Fibroblast of upper back skin (primary cell): Measurements from ENCODE around the gene MYO1A.

Experiments
- DNase-seq: peaks from one replicate; pipeline ENCODE4 v3.0.0-alpha.2; 2013

MYO1A gene

DNA sequence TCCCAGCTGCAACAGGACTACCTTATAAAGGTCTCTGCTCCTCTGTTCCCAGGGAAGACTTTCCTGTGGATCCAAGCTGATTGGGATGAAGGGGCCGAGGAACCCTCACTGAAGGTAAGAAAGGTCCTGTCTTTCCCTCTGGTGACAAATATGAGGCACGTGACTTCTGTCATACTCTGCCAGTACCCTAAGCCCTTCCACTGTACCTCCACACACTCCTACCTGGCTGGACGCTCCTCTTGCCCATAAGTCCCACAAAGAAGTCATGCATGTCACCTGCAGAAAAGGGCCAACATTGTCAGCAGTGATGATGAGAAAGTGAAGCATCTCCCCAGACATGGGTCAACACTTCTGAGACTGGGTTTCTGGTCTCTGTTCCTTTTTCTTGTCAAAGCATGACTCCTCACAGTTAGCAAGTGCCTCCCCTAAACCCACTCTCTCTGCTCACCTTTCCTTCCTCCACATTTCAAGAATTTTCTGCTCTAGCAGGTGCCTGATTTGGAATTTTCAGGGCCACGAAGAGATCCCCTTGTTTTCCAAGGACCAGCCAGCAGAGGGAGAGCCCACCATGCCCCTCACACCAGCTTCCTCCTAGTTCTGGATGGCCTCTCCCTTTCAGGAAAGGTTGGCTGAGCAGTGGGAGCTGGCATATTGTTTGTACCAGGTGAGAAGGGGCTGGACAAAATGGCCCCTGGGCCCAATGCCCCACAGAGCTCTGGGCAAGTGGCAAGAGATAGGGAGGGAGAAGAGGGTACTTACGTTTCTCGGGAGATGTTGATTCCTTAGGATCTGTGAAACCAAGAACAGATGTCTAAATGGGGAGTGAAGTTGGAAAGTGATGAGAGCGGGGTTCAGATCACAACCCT is 37.1 kb downstream of the MYO1A start:
- DNase-seq = no peak

DNA sequence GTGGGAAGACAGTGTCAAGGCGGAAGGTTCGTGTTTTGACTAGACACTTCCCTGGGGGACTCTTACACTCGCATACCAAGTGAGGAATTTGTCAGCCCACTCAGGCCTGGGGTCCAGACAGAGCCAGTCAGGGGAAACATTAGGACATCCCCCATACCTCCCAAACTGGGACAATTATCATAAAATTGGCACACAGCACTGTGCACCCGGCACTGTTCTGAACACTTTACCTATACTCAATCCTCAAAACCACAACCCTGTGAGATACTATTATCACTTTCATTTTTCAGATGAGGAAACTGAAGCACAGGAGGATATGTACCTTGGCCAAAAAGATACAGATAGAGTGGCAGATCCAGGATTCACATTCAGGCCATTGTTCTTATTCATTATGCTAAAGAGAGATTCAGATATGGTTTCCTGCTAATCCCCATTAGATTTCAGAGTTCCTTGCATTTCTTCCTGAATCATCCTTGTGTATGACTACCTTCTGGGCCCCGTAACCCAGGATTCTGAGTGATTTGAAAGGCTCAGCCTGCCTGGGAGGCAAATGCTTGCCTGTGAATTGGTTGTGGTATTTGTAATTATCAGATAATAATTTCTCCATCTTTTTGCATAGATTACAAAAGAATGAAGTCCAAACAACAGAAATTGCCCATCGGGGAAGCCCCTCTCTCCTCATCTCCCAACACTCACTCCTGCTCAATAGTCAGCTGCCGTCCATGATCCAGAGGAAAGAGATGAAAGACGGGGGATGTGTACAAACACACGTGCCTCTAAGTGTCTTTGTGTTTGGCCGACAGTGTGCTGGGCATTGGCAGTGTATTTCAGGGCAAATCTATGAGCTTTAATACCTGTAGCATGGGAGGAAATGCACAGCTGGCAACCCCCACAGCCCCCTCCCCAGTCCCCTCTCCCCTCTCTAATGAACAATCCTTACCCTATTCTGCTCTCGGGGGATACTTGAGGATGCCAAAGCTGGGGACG is 38.2 kb downstream of the MYO1A start:
- no peak for DNase-seq

DNA sequence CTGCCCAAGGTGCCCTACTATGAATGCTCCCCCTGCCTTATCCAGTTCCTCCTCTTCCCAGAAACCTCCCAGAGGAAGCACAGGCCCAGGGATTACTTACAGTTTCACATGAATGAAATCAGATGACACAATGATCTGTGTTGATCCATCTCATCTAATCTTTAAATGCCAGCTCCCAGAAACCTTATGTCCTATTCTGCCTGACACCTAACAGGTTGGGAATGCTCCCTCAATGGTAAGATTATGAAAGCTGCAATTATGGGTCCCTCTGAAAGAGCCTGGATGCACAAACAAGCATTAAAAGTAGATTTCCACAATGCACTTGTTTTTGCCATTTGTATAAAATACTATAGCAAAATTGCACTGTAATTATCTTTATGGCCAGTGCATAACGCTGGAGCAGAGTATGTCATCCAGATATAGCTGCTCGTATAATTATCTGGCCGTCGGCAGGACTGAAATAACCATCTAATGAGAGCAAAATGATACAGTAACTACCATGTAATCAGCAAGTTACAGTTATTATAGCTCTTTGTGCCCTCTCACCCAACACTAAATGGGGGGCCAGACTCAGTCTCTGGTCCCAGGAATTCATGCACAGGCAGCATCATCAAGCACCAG is 39.2 kb downstream of the MYO1A start:
- no peak for DNase-seq

DNA sequence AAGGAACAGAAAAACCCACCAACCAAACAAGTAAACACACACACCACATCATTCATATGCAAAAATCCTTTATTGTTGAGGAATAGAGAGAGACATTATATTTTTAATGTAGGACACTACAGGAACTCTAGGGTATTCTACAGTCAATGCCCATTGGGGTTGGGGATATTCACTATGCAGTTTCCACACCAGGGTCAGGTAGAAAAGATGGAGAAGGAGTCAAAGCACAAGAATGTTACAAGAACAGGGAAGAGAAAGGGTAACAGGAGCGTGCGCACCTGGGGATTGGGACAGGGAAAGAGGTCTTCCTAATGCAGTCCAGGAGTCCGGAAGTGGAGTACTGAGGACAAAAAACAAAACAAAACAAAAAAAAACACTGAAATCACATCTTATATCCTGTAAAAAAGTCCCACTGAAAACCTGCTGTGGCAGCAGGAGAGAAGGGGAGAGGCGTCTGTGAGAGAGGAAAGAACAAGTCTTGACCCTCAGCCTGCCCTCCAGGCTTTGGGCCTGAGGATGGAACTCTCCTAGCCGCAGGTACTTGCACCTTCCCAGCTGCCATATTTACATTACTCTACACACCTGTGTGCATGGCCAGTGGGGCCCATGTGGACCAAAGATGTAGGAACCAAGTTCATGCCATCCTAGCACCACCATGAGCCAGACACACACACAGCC is 39.8 kb downstream of the MYO1A start:
- no peak for DNase-seq

DNA sequence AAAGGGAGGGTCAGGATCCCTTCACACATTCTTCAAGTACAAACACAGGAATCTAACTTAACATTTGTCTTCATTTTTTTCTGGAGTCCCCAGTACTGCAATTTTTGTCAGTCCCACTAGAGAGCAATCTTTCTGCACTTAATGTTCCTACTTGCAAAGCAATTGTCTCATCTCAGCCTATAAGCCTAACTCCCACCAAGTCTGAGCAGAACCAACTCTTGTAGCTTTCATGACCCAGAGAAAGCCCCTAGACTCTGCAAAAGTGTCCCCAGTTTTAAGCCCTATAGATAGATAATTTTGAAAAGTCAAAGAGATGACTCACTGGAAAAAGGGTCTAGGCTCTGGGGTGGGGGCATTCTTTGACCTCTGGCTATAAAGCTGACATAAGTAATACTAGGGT is 41.8 kb downstream of the MYO1A start:
- DNase-seq = peak; percentile 69

DNA sequence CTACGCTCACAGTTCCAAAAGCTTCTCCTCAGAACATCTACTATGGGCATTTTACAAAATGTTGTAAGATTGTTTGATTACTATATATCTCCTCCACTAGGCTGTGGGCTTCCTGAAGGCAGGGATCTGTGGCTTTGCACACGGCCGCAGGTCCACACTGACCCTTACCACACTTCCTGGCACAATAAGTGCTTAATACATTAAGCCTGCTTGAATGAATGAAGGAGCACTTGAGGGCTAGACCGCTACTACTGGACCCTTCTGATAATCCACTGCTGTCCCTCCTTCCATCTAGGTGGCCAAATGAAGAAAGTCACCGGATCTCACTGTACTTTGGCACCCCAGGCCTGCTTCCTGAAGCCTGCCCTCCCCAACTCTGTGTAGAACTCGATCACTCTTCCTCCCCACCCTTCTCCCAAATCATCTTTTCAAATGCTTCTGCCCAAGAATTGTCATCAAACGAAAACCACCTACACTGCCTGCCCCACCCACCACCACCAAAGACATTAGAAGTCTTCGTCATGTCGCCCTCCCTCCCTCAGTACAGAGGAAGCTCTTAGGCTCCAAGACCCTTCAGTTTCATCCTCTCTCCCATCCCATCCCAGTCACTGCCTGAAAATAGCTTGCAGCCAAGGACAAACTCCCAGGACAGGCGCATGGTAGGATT is 43.0 kb downstream of the MYO1A start:
- DNase-seq = no peak

DNA sequence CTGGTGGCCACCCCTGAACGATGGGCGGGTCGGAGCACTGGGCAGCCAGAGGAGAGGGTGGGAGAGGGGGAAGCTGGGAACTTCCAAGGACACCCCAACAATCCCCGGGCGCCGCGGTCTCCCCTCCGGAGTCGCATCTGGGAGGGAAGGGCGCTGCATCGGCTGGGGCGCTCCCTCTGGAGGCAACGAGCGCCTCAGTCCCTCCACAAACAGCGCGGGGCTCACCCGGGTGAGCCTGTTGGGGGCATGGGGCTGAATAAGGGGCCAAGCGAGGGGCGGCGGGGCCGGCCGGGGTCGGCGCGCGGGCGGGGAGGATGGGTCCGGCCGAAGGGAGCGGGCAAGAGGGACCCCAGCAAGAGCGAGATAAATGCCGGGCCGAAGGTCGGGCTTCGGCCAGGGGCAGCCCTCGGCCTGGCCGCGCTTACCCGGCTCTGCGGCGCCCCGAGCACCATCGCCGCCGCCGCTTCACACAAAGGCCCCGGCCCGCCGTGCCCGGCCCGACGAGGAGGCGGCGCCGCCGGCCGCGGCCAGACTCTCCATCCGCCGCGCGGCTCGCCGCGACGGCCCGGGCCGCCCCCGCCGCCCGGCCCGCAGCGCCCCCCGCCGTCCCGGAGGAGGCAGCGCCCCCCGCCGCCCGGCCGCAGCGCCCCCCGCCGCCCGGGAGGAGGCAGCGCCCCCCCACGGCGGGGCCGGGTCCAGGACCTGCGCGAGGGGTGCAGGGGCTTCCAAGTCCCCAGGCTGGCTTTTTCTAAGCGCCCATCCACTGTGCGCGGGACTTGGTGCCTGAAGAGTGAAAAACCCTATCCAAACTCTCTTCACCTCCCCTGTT is 43.7 kb downstream of the MYO1A start, which contains the start of gene ZBTB39:
Gene ZBTB39, minus strand, starts transcription at position 567 of the 829 bp plus-strand sequence. CDS start 1,629 bp downstream, outside the sequence.
- peak; percentile 54 for DNase-seq

DNA sequence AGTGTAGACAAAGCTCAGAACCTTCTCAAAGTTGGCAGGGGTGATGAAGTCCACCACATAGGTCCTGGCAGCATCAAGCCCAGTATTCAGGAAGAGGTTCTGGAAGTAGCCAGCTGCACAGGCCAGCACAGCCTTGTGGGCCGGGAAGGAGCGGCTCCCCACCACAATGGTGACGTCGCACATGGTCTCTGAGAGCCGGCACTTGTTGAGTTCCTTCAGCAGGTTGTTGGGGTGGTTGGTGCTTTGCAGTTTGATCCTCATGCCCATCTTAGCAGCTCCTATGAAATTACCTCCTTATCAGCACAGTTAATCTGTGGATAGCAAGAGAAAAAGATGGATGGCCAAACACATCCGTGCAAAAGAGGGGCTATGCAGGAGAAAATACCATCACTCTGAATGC is 45.3 kb downstream of the MYO1A start:
- DNase-seq = no peak

DNA sequence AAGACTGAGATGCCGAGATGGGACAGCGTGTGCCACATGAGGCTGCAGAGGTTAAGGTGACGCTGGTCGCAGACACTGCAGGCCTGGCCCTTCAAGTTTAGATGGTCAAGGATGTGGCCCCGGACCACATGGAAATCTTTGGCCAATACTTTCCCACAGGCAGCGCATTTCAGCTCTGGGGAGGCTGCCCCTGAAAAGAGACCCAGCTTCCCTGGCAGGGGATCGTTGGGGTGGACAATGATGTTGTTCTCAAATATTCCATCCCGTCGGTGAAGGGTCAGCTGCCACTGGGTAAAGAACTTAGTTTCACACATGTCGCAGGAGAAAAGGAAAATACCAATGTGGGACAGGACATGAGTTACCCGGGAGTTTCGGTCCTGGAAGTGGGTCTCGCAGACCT is 46.5 kb downstream of the MYO1A start:
- no peak for DNase-seq

DNA sequence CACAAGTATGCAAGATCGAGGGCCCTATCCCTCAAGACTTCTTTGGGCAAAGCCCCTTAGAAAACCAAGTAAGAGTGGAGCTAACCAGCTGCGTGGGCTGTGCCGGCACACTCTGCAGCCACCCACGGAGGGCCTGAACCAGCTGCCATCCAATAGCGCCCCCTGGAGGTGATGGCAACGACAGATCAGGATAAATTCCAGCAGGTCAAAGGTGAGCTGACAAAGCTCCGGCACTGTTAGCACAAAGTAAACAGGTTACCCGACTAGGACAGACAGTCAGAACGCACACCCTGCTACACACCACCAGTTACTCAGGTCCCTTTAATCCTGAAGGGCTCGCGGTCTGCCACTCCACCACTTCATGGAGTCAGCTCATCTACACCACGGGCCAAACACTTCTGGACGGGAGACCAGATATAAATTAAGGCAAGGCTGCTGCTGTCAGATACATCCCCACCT is 48.5 kb downstream of the MYO1A start:
- peak; percentile 47 for DNase-seq

DNA sequence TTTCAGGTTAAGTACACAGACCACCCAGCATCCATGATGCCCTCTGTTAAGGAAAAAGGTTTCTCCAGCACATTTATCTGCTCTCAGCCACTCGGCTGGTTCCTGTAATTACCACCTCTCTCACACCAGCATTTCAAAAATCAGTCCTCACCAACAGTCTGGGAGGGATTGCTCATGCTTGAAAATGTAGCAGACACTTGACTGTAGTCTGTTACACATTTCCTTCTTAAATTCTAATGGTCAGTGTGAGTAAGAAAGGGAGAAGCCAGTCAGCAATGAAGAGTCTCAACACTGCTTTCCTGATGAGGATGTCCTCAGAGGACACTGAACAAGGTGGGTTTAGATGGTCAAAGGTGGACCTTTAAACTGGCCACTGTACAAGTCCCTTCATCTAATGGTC is 49.5 kb downstream of the MYO1A start:
- DNase-seq = no peak

DNA sequence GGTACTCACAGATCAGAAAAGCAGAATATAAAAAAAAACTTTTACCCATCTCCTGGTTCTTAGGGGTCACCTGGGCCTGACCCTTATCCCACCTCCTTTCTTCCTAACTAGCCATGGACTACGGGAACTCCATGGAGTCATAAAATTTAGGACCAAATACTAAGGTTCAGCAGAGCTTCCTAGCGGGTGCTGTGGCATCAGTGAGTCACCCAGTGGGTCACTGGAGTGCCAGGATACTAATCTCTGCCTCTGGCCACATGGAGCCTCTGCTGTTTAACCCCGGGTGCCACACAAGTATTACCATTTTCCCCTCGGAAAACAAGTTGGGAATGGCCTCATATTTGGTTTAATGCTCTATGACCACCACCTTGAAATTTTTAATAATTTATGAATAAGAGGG is 50.5 kb downstream of the MYO1A start:
- no peak for DNase-seq

DNA sequence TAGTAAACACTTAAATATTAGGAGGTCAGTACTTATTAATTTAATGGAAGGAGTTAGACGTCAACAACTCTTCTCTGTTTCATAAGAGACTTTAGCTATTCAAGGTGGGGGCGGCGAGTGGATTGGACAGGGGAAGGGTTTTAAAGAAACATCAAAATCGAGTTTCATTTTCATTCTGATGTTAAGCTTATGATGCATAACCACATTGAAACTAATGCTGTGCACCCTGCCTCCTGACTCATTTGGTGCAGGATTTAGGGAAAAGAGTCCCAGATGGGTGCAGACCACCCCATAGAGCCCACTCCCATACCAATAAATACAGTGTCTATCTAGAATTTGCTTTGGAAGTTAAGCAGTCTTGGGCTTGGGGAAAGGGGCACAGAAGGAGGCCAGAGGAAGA is 50.9 kb downstream of the MYO1A start:
- DNase-seq = no peak

DNA sequence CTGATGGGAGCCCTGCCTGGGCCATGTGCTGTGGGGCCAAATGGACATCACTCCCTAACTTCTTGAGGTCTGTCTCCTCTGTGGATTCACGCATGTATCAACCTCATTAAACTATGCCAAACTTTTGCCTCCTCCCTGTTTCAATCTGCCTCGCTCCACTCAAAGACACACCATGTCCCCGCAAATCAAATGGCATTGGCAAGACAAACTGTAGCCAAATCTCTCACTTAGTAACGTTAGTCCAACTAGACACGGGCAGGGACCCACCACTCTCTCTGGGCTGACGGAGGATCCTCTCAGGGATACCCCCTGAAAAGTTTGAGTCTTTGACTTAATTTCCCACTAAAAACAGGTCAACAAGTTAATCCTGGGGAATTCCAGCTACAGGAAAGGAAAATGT is 51.6 kb downstream of the MYO1A start:
- DNase-seq = no peak

DNA sequence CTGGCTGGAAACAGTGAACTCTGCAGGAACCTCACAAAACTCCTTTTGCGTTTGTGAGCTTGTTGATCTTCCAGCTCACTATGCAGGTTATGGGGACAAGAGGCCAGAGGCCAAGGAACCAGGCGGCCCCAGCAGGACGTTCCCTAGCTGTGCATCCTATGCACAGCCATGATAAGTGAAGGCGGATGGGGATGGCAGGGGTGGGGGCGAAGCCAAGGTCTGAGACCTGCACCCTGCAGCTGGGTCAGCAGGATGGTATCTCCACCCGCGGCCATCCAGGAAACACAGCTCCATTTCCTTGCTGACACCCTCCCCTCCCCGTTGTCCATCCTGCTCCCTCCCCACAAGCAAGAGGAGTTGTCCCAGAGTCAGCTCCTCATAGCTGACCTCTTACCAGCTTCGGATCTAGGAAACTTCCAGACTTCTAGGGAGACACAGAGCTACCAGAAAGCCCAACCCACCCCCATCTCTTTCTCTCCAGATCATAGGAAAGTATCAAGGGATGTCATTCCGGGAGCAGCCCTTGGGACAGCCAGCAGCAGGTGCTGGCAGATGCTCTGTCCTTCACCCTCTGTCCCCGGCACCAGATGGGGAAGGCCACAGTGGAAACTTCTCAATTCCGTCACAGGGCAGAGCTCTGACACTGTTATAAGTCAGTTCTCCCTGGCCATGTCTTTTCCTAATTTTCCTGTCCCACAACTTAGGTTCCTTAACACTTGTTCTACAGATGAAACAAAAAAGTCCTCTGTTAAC is 53.0 kb downstream of the MYO1A start:
- no peak for DNase-seq

DNA sequence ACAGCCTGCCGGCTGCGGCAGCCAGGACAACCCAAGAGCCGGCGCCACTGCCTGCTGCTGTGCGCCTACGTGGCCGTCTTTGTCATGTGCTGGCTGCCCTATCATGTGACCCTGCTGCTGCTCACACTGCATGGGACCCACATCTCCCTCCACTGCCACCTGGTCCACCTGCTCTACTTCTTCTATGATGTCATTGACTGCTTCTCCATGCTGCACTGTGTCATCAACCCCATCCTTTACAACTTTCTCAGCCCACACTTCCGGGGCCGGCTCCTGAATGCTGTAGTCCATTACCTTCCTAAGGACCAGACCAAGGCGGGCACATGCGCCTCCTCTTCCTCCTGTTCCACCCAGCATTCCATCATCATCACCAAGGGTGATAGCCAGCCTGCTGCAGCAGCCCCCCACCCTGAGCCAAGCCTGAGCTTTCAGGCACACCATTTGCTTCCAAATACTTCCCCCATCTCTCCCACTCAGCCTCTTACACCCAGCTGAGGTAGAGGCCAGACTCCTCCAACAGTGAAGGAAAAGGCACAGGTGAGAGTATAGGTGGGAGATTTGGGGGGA is 53.9 kb downstream of the MYO1A start:
- no peak for DNase-seq

DNA sequence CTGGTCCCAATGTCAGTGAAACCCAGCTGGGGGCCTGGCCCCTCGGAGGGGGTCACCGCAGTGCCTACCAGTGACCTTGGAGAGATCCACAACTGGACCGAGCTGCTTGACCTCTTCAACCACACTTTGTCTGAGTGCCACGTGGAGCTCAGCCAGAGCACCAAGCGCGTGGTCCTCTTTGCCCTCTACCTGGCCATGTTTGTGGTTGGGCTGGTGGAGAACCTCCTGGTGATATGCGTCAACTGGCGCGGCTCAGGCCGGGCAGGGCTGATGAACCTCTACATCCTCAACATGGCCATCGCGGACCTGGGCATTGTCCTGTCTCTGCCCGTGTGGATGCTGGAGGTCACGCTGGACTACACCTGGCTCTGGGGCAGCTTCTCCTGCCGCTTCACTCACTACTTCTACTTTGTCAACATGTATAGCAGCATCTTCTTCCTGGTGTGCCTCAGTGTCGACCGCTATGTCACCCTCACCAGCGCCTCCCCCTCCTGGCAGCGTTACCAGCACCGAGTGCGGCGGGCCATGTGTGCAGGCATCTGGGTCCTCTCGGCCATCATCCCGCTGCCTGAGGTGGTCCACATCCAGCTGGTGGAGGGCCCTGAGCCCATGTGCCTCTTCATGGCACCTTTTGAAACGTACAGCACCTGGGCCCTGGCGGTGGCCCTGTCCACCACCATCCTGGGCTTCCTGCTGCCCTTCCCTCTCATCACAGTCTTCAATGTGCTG is 54.6 kb downstream of the MYO1A start:
- DNase-seq = no peak

DNA sequence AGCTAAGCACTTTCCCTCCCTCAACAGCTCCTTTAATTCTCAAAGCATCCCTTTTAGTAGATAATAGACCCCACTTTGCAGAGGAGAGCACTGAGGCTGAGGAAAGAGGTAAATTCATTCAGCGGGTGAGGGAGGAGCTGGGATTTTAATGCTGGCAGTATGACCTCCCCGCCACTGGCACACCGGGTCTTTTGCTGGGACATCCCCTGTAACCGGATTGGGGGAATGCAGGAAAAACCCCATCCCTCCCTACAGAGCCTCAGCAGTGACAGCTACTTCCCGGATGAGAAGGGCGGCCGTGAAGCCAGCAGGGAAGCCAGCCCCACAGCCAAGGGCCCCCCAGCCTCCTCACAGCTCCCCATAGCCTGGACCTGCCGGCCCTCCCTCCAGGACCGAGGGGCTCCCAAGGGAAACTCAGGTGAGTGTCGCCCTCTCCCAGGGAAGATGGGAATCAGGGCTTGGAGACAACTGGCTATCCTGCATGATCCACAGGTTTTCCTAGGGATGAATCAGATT is 55.6 kb downstream of the MYO1A start:
- no peak for DNase-seq

DNA sequence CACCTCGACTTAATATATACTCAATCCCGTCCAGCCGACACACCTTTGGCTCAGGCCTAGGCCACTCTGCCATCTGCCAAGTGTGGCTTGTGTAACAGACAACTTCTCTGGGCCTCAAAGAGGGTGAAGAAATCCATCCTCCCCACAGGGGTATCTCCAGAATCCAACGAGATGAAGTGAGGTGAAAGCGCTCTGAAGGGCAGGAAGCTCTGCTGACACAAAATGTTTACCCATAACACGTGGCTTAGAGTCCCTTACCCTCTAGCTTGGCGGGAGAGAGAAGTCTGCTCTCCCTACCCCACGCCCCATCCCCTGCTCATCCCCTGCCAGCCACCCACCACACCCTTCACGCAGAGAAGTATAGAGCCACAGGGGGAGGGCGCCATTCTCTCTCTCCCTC is 56.6 kb downstream of the MYO1A start:
- DNase-seq = no peak
